NCI-H446 treated with DMSO at 0.1 percent for 48 hours (cell line): ENCODE results near the gene GRIN2D.
A peak's percentile ranks its signal among the peaks of the same experiment; 100 is the strongest.

ENCODE experiments used
- DNase-seq: peaks from one replicate; lab custom pipeline; 2025; lab: John Stamatoyannopoulos, UW

GRIN2D gene

GRCh38 chr19:48393559-48394330 lies at the start of gene GRIN2D:
Gene GRIN2D (plus strand): TSS chr19:48393668. CDS start chr19:48398393, 4,725 bp downstream.
- no peak for DNase-seq

DNA sequence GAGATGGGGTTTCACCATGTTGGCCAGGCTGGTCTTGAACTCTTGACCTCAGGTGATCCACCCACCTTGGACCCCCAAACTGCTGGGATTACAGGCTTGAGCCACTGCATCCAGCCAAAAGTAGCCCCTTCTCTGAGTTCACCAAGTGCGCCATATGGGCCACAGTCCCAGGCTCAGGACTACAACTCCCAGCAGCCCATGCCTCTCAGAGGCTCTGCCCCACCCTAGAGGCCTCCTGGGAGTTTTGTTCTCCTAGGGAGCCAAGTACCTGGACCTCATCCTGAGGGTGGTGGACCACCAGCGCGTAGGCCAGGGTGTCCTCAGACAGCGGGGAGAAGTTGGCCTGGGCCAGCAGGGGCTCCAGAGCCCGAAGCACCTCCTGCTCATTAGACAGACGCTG lies 48.6 kb upstream of the GRIN2D start:
- no peak for DNase-seq

- no peak for DNase-seq
Observed at GRCh38 chr19:48346191-48346590, 47.3 kb upstream of the GRIN2D start.

GRCh38 chr19:48348045-48348444 lies 45.4 kb upstream of the GRIN2D start:
- DNase-seq, result no peak

- no peak for DNase-seq
Observed at GRCh38 chr19:48348737-48349136, 44.7 kb upstream of the GRIN2D start.

DNA sequence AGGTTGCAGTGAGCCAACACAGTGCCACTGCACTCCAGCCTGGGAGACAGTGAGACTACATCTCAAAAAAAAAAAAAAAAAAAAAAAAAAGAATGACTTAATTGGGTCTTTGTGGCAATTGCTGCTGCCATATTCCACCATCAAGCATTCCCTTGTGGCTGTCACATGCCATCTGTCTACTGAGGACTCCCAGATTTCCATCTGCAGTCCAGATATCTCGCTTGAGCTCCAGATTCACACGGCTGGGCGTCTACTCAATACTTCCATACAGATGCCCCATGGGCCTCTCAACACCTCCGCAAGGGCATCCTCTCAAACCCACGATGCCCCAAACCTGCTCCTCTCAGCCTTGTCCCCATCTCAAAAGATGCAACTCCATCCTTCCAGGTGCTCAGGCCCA lies 42.6 kb upstream of the GRIN2D start:
- peak; percentile 31 for DNase-seq

DNA sequence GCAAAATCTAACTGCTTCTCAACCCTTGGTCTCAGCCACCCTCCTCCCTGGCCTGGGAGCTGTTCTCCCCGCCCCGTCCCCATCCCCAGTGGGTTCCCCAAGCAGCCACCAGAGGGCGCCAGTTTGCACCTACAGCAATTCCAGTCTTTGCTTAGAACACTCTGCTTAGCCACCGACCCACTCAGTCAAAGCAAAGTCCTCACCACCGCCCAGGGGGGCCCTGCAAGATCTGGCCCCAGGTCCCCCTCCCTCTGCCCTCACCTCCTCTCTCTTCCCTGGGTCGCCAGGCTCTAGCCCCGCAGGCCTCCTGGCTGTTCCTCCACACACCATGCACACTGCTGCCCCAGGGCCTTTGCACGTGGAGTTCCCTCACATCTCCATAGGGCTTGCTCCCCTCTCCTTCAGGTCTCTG lies 42.1 kb upstream of the GRIN2D start:
- peak; percentile 42 for DNase-seq

- DNase-seq, result no peak
Observed at GRCh38 chr19:48353677-48354076, 39.8 kb upstream of the GRIN2D start.

GRCh38 chr19:48354332-48354992 lies 39.0 kb upstream of the GRIN2D start:
- no peak for DNase-seq

DNA sequence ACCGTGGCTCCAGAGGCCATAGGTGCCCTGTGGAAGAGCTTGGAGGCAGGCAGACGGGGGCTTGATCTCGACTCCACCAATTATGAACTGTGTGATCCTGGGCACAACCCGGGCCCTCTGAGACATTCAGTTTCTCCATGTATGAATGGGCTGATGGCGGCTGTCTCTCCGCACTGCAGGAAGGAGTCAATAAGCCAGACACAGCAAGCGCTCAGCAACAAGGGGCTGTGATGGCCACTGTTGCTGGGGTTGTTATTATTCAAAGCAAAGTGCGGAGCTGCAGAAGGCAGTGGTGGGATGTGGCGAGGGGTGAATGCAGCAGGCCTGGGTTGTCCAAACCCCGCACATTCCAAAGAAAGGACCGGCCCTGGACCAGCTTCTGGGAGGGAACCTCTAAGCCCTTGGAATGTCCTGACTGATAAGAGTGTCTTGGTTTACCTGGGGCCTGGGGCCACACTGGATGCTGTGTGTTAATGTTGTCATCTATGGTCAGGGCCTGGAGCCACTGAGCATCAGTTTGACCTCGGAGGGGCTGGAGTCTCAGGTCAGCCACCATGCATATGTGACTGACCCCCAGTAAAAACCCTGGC lies 38.0 kb upstream of the GRIN2D start:
- no peak for DNase-seq

DNA sequence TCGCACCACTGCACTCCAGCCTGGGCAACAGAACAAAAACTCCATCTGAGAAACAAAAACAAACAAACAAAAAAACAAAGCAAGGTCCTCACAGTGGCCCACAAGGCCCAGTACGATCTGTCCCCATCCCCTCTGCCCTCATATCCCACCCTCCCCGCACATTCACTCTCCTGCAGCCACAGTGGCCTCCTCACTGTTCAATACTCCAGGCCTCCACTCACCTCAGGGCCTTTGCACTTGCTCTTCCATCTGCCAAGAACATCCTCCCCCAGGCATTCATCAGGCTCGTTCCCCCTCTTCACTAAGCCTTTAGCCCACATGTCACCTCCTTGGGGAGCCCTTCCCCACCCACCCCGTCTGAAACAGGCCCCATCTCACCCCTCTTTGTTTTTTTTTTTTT lies 34.3 kb upstream of the GRIN2D start:
- no peak for DNase-seq

- DNase-seq, result no peak
Observed at GRCh38 chr19:48361912-48362311, 31.6 kb upstream of the GRIN2D start.

DNA sequence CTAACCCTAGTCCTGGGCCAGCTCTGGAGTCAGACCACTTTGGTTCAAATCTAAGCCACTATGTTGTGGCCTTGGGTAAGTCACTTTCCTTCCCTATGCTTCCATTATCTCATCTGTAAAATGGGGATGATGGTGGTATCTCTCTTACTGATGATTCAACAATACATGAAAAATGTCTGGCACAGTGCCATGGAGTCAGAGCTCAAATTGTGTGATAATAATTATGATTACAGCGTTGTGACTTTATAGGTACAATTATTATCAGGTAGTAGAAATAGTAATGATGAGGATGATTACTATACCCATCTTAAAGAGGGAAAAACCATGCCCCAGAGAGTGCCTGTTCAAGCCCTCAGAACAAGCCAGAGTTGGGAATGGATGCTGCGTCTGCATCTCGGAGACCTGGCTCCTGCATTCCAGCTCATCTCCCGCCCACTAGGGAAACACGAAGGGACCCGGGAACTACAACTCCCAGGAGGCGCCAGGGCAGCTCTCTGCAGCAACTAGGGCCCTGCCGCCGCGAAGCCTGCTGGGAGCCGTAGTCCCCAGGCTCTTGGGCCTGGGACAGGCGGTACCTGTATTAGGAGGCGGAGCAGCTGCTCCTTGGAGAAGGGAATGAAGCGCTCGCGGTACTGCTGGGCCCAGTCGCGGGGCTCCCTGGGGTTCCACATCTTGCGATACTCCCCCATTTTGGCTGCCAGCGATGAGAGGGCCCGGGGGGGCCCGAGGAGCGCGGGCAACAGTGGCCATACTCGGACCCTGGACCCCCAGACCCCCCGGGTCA lies 30.6 kb upstream of the GRIN2D start:
- peak; percentile 95 for DNase-seq

- no peak for DNase-seq
Observed at GRCh38 chr19:48363500-48363809, 30.0 kb upstream of the GRIN2D start.

DNA sequence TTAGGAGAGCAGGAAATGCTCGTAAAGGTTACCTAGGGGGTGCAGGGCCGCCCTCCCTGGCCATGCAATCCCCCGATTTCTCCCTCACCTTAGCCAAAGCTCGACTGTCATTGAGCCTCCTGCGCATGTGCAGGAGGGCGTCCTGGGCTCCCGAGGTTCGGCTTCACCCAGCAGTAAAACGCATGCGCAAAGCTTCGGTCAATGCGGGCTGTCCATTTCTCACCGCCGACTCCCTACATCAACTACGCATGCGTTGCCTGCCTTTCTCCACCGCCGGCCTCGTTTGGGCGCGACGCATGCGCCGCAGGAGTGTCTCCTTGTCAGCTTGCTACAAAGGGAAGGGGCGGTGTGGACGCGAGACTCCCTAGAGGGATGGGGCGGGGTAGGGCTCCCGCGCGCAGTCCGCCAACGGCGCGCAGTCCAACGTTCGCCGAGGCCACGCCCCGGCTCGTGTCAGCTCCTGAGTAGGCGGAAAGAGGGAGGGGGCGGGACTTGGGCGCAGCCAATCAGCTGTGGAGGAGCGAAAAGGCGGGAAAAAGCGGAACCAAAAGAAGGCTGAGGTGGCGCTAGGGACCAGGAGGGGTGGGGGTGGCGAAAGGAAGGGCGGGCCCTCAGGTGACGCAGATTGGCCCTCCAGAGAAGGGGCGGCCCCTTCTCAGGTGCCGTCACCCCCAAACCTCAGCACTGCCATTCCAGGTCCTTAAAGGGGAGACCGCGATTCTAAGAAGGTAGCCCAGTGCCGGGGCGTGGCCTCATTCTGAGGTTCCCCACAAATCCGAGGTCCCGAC lies 29.5 kb upstream of the GRIN2D start, which contains the start of the genes SYNGR4 and TMEM143:
Gene SYNGR4 (plus strand): TSS at position 558 of the 788 bp plus-strand sequence. CDS start 1,476 bp downstream, outside the sequence.
Gene TMEM143 (minus strand): TSS at position 131 of the 788 bp plus-strand sequence. CDS start 20 bp downstream, at position 111.
- DNase-seq, result peak; percentile 99

DNA sequence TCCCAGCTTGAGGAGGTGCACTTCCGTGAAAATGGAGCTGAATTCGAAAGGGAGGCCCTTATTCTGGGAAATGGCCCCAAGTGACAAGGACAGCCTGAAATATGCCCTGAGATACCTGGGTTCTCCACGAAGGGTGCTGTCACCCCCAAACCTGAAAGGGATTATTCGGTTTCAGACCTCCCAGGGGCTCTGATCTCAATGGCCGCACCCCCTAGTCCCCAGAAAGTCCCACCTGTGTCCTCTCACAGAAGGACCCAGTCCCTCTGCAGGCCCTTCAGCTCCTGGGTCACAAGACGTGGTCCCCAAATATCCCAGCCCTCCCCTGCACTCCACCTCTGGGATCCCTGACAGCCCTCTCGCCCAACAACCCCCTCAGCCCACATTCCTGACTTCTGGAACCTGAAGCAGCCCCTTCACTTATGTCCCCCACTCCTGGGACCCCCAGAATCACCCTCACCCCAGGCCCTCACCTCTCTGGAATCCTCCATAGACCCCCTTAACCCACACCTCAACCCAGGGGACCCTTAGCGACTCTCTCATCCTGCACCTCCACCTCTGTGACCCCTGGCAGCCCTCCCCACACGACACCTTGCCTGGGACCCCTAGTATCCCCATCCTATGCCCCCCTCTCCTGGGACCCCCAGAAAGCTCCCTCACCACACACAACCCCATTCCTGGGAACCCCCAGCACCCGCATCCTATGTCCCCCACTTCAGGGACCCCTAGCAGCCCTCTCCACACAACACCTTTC lies 28.7 kb upstream of the GRIN2D start:
- no peak for DNase-seq

DNA sequence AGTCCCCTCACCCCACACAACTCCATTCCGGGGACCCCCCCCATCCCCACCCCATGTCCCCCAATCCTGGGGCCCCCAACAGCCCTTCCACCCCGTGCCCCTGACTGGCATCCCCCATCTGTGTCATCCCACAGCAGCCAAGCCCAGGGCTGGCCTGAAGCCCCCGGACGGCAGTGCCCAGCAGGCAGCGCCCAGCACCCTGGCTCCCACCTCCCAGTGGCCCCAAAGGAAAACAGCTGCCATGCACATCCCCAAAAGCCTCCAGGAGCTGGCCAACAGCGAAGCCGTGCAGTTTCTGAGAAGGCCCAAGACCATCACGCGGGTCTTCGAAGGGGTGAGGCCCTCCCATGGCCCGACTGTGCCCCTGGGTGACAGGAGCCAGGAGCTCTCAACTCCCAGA lies 27.9 kb upstream of the GRIN2D start:
- no peak for DNase-seq

DNA sequence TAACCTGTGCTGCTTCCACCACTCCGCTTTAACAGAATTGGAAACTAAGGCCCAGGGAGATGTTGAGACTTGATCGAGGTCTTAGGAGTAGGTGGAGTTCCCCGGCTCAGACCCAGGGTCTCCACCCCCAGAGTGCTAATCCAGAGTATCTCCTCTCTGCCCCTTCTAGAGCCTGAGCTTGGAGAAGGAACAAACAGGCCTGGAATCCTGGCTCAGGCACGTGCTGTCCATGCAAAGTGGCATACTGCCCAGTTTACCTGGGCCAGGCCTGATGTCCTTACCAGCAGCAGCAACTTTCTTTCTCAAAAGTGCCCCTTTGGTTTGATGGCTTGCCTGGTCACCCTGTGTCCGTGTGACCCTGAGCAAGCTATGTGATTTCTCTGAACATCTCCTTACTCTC lies 25.6 kb upstream of the GRIN2D start:
- DNase-seq, result no peak

DNA sequence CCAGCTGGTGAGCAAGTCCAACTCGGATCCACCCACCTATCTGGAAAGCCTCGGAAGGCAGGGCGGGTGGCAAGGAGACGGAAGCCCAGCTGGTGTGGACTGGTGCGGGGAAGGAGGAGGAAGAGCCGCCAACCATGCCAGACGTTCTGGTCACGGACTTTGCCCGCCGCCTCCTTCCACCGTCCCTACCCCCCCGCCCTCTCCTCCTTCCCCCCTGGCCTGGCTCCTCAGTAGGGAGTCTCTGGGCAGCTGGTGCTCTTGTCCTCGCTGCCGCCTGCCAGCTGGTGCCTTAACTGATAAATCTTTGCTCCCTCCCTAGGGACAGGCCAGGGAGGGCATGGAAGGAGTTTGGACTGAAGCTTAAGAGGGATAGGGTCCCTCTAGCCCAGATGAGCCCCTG lies 24.5 kb upstream of the GRIN2D start:
- DNase-seq, result peak; percentile 67

GRCh38 chr19:48370955-48371354 lies 22.5 kb upstream of the GRIN2D start:
- no peak for DNase-seq

DNA sequence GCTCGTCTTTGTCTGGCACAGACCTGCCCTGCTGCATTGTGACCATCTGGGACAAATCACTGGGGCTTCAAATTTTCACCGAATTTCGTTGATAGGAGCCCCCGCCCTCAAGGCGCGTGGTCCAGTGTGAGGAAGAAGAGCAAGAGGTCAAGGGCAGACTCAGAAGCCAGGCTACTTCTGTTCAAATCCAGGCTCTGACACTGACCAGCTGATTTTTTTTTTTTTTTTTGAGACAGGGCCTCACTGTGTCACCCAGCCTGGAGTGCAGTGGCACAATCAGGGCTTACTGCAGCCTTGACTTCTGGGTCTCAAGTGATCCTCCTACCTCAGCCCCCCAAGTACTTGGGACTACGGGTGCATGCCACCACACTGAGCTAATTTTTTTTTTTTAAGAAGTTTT lies 22.1 kb upstream of the GRIN2D start:
- no peak for DNase-seq
